ENCODE measurements around the gene SLC12A9.

SLC12A9 gene

GRCh38 chr7:100824499-100825214 lies 27.9 kb upstream of the SLC12A9 start:
- no peaks in the 10 kb centered on the region for H3K36me3 ChIP-seq (ENCODE audit: insufficient read depth, low read length)
- DNase-seq: no peak
- no peaks in the 10 kb centered on the region for H3K27me3 ChIP-seq (ENCODE audit: insufficient read depth, low read length, poor library complexity)

GRCh38 chr7:100825215-100825671 lies 27.3 kb upstream of the SLC12A9 start:
- Histone ChIP-seq H4K20me1 (ENCODE audit: insufficient read depth, low read length) (no peaks in the 10 kb centered on the region), H3K27me3 (ENCODE audit: insufficient read depth, low read length, poor library complexity) (no peaks in the 10 kb centered on the region), H3K4me2 (ENCODE audit: insufficient read depth, low read length) (no peak overlapping the region), H3K36me3 (ENCODE audit: insufficient read depth, low read length) (no peaks in the 10 kb centered on the region), H2AFZ (ENCODE audit: low read depth, low read length) (no peak overlapping the region), H3K4me3 (ENCODE audit: low read depth in 1 of 2, low read length in 2 of 2) (no peak overlapping the region), H3K9me3 (ENCODE audit: insufficient read depth, low read length, severe bottlenecking) (no peaks in the 10 kb centered on the region), H3K4me1 (ENCODE audit: insufficient read depth, low read length) (no peaks in the 10 kb centered on the region), H3K79me2 (ENCODE audit: insufficient read depth, low read length) (no peaks in the 10 kb centered on the region), H3K9ac (ENCODE audit: low read depth, low read length) (no peak overlapping the region), H3K27ac (ENCODE audit: low read length) (no peak overlapping the region)
- DNase-seq (no peak), ATAC-seq (ENCODE audit: insufficient read depth, low read depth) (no peak)
- TF ChIP-seq, protein P1, sequence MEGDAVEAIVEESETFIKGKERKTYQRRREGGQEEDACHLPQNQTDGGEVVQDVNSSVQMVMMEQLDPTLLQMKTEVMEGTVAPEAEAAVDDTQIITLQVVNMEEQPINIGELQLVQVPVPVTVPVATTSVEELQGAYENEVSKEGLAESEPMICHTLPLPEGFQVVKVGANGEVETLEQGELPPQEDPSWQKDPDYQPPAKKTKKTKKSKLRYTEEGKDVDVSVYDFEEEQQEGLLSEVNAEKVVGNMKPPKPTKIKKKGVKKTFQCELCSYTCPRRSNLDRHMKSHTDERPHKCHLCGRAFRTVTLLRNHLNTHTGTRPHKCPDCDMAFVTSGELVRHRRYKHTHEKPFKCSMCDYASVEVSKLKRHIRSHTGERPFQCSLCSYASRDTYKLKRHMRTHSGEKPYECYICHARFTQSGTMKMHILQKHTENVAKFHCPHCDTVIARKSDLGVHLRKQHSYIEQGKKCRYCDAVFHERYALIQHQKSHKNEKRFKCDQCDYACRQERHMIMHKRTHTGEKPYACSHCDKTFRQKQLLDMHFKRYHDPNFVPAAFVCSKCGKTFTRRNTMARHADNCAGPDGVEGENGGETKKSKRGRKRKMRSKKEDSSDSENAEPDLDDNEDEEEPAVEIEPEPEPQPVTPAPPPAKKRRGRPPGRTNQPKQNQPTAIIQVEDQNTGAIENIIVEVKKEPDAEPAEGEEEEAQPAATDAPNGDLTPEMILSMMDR (IDR thresholded peaks at IDR 0.05; ENCODE audit: borderline replicate concordance, extremely low read depth, low read length, poor library complexity, severe bottlenecking): no peak
- TF ChIP-seq EZH2 (IDR thresholded peaks at IDR 0.05; ENCODE audit: borderline replicate concordance, low read depth, low read length, severe bottlenecking): no peak

More at GRCh38 chr7:100824499-100825214, 27.9 kb upstream of the SLC12A9 start:
- H2AFZ ChIP-seq (ENCODE audit: low read depth, low read length): no peak overlapping the region
- no peak overlapping the region for H3K9ac ChIP-seq (ENCODE audit: low read depth, low read length)
- no peaks in the 10 kb centered on the region for H3K9me3 ChIP-seq (ENCODE audit: insufficient read depth, low read length, severe bottlenecking)
- no peak for ATAC-seq (ENCODE audit: insufficient read depth, low read depth)
- H3K4me1 ChIP-seq (ENCODE audit: insufficient read depth, low read length): no peaks in the 10 kb centered on the region
- no peak overlapping the region for H3K4me2 ChIP-seq (ENCODE audit: insufficient read depth, low read length)
- H3K4me3 ChIP-seq (ENCODE audit: low read depth in 1 of 2, low read length in 2 of 2): no peak overlapping the region
- H4K20me1 ChIP-seq (ENCODE audit: insufficient read depth, low read length): no peaks in the 10 kb centered on the region
- TF ChIP-seq EZH2 (IDR thresholded peaks at IDR 0.05; ENCODE audit: borderline replicate concordance, low read depth, low read length, severe bottlenecking): no peak
- TF ChIP-seq, protein P1 (IDR thresholded peaks at IDR 0.05; ENCODE audit: borderline replicate concordance, extremely low read depth, low read length, poor library complexity, severe bottlenecking): no peak
- H3K27ac ChIP-seq (ENCODE audit: low read length): no peak overlapping the region
- H3K79me2 ChIP-seq (ENCODE audit: insufficient read depth, low read length): no peaks in the 10 kb centered on the region

- no peaks in the 10 kb centered on the region for H3K36me3 ChIP-seq (ENCODE audit: insufficient read depth, low read length)
- H3K4me2 ChIP-seq (ENCODE audit: insufficient read depth, low read length): no peak overlapping the region
- H2AFZ ChIP-seq (ENCODE audit: low read depth, low read length): no peak overlapping the region
- H3K27me3 ChIP-seq (ENCODE audit: insufficient read depth, low read length, poor library complexity): no peaks in the 10 kb centered on the region
- no peak for TF ChIP-seq EZH2 (IDR thresholded peaks at IDR 0.05; ENCODE audit: borderline replicate concordance, low read depth, low read length, severe bottlenecking)
- TF ChIP-seq, protein P1 (IDR thresholded peaks at IDR 0.05; ENCODE audit: borderline replicate concordance, extremely low read depth, low read length, poor library complexity, severe bottlenecking): no peak
- H3K27ac ChIP-seq (ENCODE audit: low read length): no peak overlapping the region
- H3K9me3 ChIP-seq (ENCODE audit: insufficient read depth, low read length, severe bottlenecking): no peaks in the 10 kb centered on the region
- no peaks in the 10 kb centered on the region for H3K79me2 ChIP-seq (ENCODE audit: insufficient read depth, low read length)
- H3K4me1 ChIP-seq (ENCODE audit: insufficient read depth, low read length): no peaks in the 10 kb centered on the region
- H3K4me3 ChIP-seq (ENCODE audit: low read depth in 1 of 2, low read length in 2 of 2): no peak overlapping the region
- ATAC-seq (ENCODE audit: insufficient read depth, low read depth): no peak
- no peak overlapping the region for H3K9ac ChIP-seq (ENCODE audit: low read depth, low read length)
- DNase-seq: no peak
- H4K20me1 ChIP-seq (ENCODE audit: insufficient read depth, low read length): no peaks in the 10 kb centered on the region
These were observed 26.6 kb upstream of the SLC12A9 start for GRCh38 chr7:100825751-100826513.

All from DND-41 (cell line).